ENCODE measurements around the gene GRAMD1C.

Gene GRAMD1C

GRCh38 chr3:113910966-113911365, 72.4 kb downstream of the GRAMD1C start:
- no peak overlapping the region for H3K4me2 ChIP-seq (ENCODE audit: low read depth, low read length, poor library complexity, severe bottlenecking)
- no peaks in the 10 kb centered on the region for H3K79me2 ChIP-seq (ENCODE audit: insufficient read depth, low read length)
- no peak overlapping the region for H3K27ac ChIP-seq (ENCODE audit: low read depth, low read length)
- no peaks in the 10 kb centered on the region for H4K20me1 ChIP-seq (ENCODE audit: low read depth, low read length)
- no peaks in the 10 kb centered on the region for H3K9me3 ChIP-seq (ENCODE audit: insufficient read depth, low read length)
- no peak overlapping the region for H2AFZ ChIP-seq (ENCODE audit: low read depth, low read length, severe bottlenecking)
- H3K4me3 ChIP-seq (ENCODE audit: insufficient read depth, low read length, poor library complexity, severe bottlenecking): no peak overlapping the region
- no peaks in the 10 kb centered on the region for H3K27me3 ChIP-seq (ENCODE audit: low read length)
- H3K9ac ChIP-seq (ENCODE audit: low read length): no peak overlapping the region
- H3K9me2 ChIP-seq (replicated peaks; ENCODE audit: insufficient read depth, low read length): no peaks in the 10 kb centered on the region
- TF ChIP-seq EZH2phosphoT487 (conservative IDR thresholded peaks at IDR 0.05; ENCODE audit: low read length): no peak
- TF ChIP-seq, protein P1, sequence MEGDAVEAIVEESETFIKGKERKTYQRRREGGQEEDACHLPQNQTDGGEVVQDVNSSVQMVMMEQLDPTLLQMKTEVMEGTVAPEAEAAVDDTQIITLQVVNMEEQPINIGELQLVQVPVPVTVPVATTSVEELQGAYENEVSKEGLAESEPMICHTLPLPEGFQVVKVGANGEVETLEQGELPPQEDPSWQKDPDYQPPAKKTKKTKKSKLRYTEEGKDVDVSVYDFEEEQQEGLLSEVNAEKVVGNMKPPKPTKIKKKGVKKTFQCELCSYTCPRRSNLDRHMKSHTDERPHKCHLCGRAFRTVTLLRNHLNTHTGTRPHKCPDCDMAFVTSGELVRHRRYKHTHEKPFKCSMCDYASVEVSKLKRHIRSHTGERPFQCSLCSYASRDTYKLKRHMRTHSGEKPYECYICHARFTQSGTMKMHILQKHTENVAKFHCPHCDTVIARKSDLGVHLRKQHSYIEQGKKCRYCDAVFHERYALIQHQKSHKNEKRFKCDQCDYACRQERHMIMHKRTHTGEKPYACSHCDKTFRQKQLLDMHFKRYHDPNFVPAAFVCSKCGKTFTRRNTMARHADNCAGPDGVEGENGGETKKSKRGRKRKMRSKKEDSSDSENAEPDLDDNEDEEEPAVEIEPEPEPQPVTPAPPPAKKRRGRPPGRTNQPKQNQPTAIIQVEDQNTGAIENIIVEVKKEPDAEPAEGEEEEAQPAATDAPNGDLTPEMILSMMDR (IDR thresholded peaks at IDR 0.05; ENCODE audit: insufficient read depth, low read length, poor library complexity, severe bottlenecking): no peak
- no peaks in the 10 kb centered on the region for H3F3A ChIP-seq (ENCODE audit: insufficient read depth)
- no peaks in the 10 kb centered on the region for H3K36me3 ChIP-seq (ENCODE audit: low read length)

- H3K9me3 ChIP-seq (ENCODE audit: insufficient read depth, low read length): no peaks in the 10 kb centered on the region
- H3K9ac ChIP-seq (ENCODE audit: low read length): no peak overlapping the region
- no peak overlapping the region for H3K4me3 ChIP-seq (ENCODE audit: insufficient read depth, low read length, poor library complexity, severe bottlenecking)
- no peaks in the 10 kb centered on the region for H3K79me2 ChIP-seq (ENCODE audit: insufficient read depth, low read length)
- H3K36me3 ChIP-seq (ENCODE audit: low read length): no peaks in the 10 kb centered on the region
- no peaks in the 10 kb centered on the region for H3K27me3 ChIP-seq (ENCODE audit: low read length)
- H4K20me1 ChIP-seq (ENCODE audit: low read depth, low read length): no peaks in the 10 kb centered on the region
- H3K4me2 ChIP-seq (ENCODE audit: low read depth, low read length, poor library complexity, severe bottlenecking): peak overlapping the region; percentile 14
- H3K9me2 ChIP-seq (replicated peaks; ENCODE audit: insufficient read depth, low read length): no peaks in the 10 kb centered on the region
- H3K27ac ChIP-seq (ENCODE audit: low read depth, low read length): no peak overlapping the region
- no peak overlapping the region for H2AFZ ChIP-seq (ENCODE audit: low read depth, low read length, severe bottlenecking)
- TF ChIP-seq, protein P1 (IDR thresholded peaks at IDR 0.05; ENCODE audit: insufficient read depth, low read length, poor library complexity, severe bottlenecking): peak; percentile 48
- no peak for TF ChIP-seq EZH2phosphoT487 (conservative IDR thresholded peaks at IDR 0.05; ENCODE audit: low read length)
- no peaks in the 10 kb centered on the region for H3F3A ChIP-seq (ENCODE audit: insufficient read depth)
These were observed 74.1 kb downstream of the GRAMD1C start for GRCh38 chr3:113912552-113913236.

DNA sequence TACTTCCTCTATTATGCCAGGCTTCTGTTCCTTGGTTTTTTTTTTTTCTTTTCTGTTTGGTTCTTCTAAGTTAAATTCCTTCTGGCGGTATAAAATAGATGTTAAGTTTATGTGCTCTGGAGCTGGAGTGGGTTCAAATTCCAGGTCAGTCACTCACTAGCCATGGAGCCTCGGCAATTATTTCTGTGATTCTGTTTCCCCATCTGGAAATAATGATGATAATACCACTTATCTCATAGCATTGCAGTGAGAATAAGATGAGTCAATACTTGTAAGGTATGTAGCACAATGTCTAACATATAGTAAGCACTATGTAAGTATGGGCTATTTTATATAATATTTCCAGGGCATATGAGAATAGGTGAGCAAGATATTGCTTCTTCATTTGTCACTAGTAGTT, 76.1 kb downstream of the GRAMD1C start:
- H3K9me3 ChIP-seq (ENCODE audit: insufficient read depth, low read length): no peaks in the 10 kb centered on the region
- no peak overlapping the region for H2AFZ ChIP-seq (ENCODE audit: low read depth, low read length, severe bottlenecking)
- no peak overlapping the region for H3K4me2 ChIP-seq (ENCODE audit: low read depth, low read length, poor library complexity, severe bottlenecking)
- no peaks in the 10 kb centered on the region for H4K20me1 ChIP-seq (ENCODE audit: low read depth, low read length)
- H3K79me2 ChIP-seq (ENCODE audit: insufficient read depth, low read length): no peaks in the 10 kb centered on the region
- no peaks in the 10 kb centered on the region for H3F3A ChIP-seq (ENCODE audit: insufficient read depth)
- H3K27ac ChIP-seq (ENCODE audit: low read depth, low read length): no peak overlapping the region
- H3K4me3 ChIP-seq (ENCODE audit: insufficient read depth, low read length, poor library complexity, severe bottlenecking): no peak overlapping the region
- H3K9ac ChIP-seq (ENCODE audit: low read length): no peak overlapping the region
- no peak for TF ChIP-seq EZH2phosphoT487 (conservative IDR thresholded peaks at IDR 0.05; ENCODE audit: low read length)
- TF ChIP-seq, protein P1 (IDR thresholded peaks at IDR 0.05; ENCODE audit: insufficient read depth, low read length, poor library complexity, severe bottlenecking): no peak
- H3K9me2 ChIP-seq (replicated peaks; ENCODE audit: insufficient read depth, low read length): no peaks in the 10 kb centered on the region
- no peaks in the 10 kb centered on the region for H3K36me3 ChIP-seq (ENCODE audit: low read length)
- H3K27me3 ChIP-seq (ENCODE audit: low read length): no peaks in the 10 kb centered on the region

All from SU-DHL-6 (cell line).